GM19043 (cell line): Measurements from ENCODE around the gene CHRNA4.
"Not testable (repeated sequence)": the region's sequence is repeated elsewhere in the genome, so short reads cannot be mapped to it uniquely, and the experiment has no call there.

Source experiments
- ATAC-seq: cut with Tn5 transposase; IDR thresholded peaks from one replicate; pipeline ENCODE4 v1.9.1; 2021; ENCODE audit warnings: low read depth; ENCODE audit not compliant: unreplicated experiment

The CHRNA4 gene

GRCh38 chr20:63339154-63340094, 21.7 kb downstream of the CHRNA4 start:
- ATAC-seq, result not testable (repeated sequence)

DNA sequence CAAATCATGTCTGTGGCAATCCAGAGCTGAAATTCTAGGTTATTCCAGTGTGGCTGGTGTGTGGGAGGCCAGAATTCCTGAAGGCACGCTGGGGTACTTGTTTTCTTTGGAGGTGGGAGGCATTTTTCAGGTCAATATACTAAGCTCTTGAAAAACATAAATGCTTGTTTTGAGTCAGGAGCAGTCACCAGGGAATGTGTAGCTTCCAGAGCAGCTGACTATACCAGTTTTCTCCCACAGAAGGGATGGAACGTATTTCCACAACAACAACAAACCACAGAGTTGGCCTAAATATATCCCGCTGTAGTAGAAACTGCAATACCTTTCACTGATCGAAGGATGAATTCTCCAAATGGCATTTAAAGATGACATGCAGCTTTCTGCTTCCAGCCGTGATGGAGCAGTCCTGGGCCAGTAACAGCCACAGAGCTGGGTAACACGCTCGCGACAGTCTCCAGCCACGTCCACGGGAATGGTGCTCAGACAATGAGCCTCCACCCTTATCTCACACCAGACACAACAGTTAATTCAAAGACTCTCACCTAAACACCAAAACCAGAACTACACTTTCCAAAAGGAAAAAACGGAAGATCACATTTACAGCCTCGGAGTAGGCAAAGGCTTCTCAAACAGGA, 23.2 kb downstream of the CHRNA4 start:
- ATAC-seq, result no peak

DNA sequence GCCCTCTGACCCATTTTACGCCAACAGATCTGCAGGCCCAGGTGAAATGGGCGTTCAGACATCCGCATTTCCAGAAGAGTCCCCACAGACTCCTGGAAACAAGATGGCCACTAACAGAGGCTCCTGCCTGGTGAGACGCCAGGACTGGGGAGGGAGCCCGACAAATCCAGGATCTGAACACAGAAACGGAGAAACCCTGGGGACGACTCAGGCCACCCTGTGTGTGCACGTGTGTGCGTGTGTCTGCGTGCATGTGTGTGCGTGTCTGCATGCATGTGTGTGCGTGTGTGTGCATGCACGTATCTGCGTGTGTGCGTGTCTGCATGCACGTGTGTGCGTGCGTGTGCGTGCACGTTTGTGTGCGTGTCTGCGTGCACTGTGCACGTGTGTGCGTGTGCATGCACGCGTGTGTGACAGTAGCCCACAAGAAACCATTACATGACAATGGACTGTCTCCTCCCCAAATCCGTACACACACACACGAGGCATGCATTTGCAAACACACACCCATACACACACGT, 24.9 kb downstream of the CHRNA4 start:
- no peak for ATAC-seq

DNA sequence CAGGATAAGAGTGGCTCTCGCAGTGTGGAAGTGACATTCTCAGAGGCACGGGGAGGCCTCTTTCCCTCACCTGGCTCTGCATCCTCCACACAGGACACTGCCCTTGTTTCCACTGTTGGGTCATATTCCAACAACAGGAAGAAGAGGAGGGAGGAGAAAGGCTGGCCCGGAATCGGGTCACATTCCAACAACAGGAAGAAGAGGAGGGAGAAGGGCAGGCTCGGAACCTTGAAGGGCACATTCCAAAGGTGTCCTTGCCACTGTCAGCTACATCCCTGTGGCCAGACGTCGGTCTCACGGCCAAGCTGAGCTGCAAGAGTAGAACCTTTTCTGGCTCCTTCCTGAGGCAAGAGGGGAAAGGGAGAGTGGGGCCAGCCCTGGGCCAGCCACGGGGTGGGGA, 25.4 kb downstream of the CHRNA4 start:
- ATAC-seq, result no peak

DNA sequence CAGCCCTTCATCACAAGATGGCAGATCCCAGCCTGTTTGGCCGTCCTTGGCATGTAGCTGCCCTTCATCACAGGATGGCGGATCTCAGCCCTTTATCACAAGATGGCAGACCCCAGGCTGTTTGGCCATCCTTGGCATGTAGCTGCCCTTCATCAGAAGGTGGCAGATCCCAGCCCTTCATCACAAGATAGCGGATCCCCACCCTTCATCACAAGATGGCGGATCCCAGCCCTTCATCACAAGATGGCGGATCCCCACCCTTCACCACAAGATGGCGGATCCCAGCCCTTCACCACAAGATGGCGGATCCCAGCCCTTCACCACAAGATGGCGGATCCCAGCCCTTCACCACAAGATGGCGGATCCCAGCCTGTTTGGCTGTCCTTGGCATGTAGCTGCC, 26.1 kb downstream of the CHRNA4 start:
- not testable (repeated sequence) for ATAC-seq

GRCh38 chr20:63334356-63334755, 26.8 kb downstream of the CHRNA4 start:
- no peak for ATAC-seq

- no peak for ATAC-seq
Measured at GRCh38 chr20:63333241-63333836, 27.8 kb downstream of the CHRNA4 start.

- no peak for ATAC-seq
Measured at GRCh38 chr20:63332488-63333240, 28.5 kb downstream of the CHRNA4 start.

DNA sequence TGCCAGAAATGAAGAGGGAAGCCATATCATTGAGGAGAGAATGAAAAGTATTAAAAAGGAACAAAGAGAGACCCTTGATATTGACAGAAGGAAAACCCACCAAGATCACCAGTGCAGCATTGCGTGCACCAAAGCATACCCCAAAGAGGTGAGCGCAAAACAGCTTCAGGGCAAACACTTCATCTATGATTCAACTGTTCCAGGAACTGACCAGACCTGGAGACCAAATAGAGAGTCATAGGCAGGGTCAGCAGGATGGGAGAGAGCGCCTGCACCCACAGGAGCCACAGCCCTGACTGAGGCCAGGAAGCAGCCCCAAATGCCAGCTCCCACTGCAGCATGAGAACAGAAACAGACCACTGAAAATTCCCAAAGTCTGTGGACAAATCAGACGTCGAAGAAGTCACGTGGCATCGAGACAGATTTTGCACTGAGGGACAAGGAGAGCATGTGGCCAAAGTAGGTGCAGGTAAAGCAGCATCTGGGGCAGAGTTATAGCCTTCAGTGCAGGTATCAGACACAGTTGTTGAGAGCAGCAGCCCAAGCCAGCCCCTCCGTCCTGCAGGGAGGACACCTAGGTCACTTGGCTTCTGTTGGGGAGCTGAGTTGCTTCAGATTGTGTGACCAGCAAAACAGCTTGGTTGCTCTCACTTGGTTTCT, 29.3 kb downstream of the CHRNA4 start:
- no peak for ATAC-seq

GRCh38 chr20:63330940-63331339, 30.2 kb downstream of the CHRNA4 start:
- ATAC-seq, result no peak

DNA sequence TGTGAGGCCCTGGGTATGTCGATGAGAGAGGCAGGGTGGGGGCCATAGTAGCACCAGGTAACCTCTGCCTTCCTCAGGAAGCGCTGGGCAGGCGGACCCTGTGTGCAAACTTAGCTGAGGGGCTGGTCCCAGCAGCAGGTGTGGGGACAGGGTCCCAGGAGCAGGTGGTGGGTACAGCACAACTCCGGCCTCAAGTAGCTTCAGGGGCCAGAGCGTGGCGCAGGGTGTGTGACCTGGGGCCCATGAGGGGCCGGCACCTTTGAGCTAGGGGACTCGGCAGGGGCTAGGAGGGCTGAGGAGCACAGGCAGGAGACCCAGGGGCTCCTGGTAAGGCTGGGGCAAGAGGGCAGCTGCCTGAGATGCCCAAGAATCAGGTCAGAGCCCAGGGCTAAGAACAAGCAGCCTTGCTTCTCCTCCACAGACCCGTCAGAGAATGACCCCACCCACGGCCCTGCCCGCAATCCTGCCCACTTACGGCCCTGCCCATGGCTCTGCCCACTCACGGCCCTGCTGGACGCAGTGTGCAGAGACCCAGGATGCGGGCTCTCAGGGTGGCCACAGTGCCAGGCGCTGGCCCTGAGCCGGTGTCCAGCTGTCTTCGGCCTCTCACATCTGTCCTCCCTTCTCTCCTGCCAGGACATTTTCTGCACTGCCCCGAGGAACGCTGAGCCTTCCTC, 30.9 kb downstream of the CHRNA4 start:
- ATAC-seq, result no peak

DNA sequence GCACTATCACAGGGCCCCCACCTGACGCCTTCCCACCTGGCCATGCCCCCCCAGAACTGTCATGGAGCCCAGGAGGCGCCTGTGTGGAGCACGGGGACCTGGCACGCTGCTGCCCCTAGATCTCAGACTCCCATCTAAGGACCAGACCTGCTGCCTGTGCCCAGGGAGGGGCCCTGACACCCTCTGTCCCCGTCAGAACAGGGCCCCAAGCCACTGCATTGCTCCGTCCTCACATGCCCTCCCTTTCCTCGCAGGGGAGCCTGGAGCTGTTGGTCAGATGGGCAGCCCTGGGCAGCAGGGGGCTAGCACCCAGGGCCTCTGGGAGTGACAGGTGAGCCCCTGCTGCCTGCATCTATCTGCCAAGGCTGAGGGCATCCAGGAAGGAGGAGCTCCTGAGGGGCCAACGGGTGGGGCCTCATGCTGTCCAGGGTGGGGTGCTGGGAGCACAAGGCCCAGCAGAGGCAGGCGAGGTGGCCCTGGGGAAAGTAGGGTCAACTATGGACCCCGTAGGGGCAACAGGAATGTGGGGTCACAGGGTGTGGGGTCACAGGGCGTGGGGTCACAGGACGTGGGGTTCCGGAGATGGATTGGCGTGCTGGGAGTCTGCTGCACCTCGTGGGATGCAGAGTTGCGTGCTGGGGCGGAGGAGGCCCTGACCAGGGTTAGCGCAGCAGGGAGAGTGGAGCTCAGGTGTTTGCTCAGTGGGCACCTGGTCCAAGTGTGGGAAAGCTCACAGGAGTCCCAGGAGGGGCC, 31.6 kb downstream of the CHRNA4 start:
- no peak for ATAC-seq

- ATAC-seq, result no peak
Measured at GRCh38 chr20:63328718-63329275, 32.4 kb downstream of the CHRNA4 start.

DNA sequence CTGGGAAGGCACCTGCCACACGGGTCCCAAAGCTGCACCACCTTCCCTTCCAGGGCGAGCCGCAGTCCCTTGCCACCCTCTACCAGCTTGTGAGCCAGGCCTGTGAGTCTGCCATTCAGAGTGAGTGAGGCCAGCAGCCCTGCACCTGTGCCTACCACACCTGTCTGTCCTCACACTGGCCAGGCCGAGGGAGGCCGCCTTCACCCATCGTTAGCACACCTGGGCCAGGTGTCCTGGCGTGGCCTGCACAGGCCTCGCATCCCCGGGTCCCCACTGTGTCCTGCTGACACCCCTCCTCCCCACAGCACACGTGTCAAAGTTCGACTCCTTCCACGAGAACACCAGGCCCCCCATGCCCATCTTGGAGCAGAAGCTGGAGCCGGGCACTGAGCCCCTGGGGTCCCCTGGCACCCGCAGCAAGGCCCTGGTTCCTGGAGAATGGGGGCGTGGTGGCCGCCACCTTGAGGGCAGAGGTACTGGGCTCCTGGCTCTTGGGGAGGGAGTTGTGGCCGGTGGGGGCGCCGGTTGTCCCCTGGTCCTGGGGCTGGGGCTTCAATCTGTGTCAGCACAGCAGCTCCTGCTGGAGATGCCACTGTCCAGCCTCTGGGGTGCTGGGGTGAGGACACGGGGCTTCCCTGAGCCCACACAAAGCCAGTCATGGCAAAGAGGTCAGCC, 33.0 kb downstream of the CHRNA4 start:
- no peak for ATAC-seq

DNA sequence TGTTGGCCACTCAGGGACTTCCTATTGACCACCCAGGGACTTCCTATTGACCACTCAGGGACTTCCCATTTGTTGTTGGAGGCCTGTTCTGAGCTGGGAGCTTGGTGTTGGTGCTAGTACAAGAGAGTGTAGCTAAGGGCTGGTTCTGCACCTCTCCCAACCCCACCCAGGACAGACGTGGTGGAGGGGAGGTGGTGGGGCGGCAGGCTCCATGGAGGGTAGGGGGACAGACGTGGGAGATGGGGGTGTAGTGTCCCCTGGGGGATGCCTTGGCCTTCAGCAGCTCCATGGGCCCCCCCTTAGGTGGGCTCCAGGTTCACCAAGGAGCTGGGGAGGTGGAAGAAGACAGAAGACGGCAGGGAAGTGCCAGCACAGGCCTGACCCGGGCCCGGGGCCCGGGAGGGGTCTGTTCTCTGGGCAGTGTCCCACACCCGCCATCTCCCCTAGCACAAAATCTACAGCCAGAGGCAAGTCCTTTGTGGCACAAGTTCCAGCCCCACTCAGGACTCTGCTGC, 33.9 kb downstream of the CHRNA4 start:
- ATAC-seq, result no peak

- no peak for ATAC-seq
Measured at GRCh38 chr20:63326314-63327230, 34.6 kb downstream of the CHRNA4 start.
